22Rv1 (cell line): ENCODE results near the gene NPAS2.

ENCODE experiments used
- H3K27ac ChIP-seq: fragments of 450-650 bp; 2 replicates; pipeline ENCODE4 v1.5.1; 2017
- ZFX ChIP-seq: fragments of 450-650 bp; IDR thresholded peaks from 2 replicates; pipeline ENCODE4 v1.6.1; 2017; ENCODE audit warnings: antibody characterized with exemption, borderline replicate concordance
- TF ChIP-seq, protein P1 (sequence below): fragments of 450-650 bp; IDR thresholded peaks from 2 replicates; pipeline ENCODE4 v1.5.1; 2017; ENCODE audit warnings: mild to moderate bottlenecking

The NPAS2 gene

DNA sequence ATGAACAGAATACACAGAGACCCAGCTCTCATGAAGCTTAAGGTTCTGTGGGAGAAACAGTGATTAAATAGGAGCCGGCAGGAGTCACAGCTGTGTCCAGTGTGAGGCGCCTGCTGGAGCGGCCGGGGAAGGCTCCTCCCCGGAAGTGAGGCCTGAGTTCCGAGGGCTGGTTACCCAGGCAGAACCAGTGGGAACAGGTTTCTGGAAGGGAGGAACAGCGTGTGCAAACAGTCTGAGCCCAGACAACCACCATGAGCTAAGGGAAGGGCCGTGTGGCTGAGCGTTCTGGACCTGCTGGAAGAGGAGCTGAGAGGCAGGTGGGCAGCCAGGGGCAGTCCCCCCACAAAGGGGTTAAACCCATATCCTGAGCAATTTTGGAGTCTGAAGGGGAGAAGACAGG lies 26.0 kb upstream of the NPAS2 start:
- H3K27ac ChIP-seq, result no peak overlapping the region
- TF ChIP-seq, protein P1, sequence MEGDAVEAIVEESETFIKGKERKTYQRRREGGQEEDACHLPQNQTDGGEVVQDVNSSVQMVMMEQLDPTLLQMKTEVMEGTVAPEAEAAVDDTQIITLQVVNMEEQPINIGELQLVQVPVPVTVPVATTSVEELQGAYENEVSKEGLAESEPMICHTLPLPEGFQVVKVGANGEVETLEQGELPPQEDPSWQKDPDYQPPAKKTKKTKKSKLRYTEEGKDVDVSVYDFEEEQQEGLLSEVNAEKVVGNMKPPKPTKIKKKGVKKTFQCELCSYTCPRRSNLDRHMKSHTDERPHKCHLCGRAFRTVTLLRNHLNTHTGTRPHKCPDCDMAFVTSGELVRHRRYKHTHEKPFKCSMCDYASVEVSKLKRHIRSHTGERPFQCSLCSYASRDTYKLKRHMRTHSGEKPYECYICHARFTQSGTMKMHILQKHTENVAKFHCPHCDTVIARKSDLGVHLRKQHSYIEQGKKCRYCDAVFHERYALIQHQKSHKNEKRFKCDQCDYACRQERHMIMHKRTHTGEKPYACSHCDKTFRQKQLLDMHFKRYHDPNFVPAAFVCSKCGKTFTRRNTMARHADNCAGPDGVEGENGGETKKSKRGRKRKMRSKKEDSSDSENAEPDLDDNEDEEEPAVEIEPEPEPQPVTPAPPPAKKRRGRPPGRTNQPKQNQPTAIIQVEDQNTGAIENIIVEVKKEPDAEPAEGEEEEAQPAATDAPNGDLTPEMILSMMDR, result peak; percentile 19; the same call in 1 of the 2 replicates
- TF ChIP-seq ZFX, result no peak

DNA sequence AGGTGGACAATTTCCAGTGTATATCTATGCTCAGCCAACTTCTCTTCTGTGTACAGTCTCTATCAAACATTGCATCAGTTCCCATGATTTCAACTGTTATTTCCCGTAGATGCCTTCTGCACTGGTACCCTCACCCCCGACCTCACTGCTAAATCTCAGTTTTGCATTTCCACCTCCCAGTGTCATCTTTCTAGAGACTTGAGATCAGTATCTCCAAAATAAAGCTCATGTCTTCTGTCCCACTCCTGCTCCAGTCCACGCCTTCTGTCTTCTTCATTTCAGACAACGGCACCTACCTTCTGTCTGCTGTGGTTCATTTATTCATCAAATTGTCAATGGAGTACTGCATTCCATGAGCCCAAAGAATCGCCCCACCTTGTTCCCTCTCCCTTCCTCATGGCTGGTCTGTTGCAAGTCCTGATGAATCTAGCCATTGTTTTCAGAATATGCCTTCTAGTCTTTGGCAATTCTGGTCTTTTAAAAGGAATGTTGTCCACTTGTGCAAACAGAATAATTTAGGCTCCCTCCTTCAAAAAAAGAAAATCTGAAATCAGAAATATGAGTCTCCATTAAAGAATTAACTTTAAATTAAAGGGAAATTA lies 23.3 kb upstream of the NPAS2 start:
- TF ChIP-seq, protein P1, result no peak
- TF ChIP-seq ZFX, result no peak
- H3K27ac ChIP-seq, result no peak overlapping the region

DNA sequence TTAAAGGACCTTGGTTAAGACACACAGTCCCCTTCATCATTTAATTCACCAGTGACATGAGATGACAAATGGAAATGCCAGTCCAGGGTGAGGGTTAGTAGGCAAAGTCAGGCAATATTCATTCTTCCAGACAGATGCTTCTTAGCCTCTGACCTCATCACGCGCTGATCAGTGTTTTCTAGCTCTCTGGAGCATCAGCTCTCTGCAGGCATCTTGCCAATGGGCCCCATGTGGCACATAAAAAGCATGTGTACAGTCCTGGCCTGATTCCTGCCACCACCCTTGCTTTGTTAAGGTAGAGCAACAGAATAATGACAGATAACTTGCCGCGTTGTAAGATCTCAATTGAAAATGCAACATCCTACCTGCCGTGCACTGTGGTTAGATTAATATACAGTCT lies 20.3 kb upstream of the NPAS2 start:
- TF ChIP-seq, protein P1, result no peak
- TF ChIP-seq ZFX, result no peak

DNA sequence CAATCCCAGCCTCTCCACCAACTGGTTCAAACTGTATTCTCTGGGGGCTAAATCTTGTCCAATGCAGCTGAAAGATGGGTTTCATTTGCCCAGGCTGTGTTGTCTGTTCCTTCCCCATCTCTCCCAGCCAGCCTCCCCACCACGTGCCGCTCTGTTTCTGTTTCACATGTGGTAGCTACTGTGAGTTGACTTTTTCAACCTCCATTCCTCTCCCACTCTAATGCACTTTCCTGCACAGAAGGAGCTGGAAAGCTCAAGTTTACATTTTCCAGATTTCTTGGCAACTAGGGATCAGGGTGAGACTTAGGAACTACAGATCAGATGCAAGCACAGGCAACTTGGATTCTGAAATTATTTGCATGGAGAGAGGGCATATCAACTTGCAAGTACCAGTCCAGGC lies 19.0 kb upstream of the NPAS2 start:
- TF ChIP-seq ZFX, result no peak
- TF ChIP-seq, protein P1, result no peak
- H3K27ac ChIP-seq, result no peak overlapping the region

More for the DNA sequence above, 20.3 kb upstream of the NPAS2 start:
- H3K27ac ChIP-seq, result no peak overlapping the region

DNA sequence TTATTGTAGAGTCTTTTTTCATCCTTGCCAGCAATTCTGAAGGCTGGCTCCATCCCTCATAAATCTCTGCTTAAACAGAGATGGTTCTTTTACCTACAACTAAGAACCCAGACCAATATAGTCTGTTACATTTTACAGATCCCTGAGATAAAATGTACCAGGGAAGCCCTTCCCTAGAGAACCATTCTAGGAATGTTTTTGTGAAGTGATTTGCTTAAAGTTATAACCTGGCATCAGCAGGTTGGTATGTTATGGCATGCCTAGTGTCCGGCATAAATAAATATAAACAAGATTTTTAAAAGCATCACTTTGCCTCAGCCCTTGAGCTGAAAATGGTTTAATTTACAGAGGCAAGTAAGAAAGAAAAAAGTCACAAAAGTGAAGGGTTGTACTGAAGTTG lies 18.5 kb upstream of the NPAS2 start:
- H3K27ac ChIP-seq, result no peak overlapping the region
- TF ChIP-seq ZFX, result no peak
- TF ChIP-seq, protein P1, result no peak

DNA sequence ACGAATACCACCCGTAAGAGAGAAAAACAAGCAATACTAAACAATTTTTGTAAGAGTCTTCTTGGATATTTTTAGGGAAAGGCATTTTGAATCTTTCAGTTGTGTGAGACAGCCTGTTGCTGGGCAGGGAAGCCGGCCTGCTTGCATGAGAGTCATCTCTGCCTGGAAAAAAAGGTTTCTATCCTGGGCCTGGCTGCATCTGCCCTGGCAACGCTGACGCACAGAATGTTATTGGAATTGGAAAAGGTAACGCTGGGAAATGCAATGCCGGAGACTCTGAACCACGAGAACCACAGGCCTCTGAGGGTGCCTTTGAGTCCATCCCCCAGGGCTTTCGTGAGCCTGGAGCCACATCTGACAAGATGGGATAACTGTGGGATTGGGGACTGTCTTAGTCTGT lies 17.9 kb upstream of the NPAS2 start:
- no peak for TF ChIP-seq ZFX
- TF ChIP-seq, protein P1, result no peak
- H3K27ac ChIP-seq, result no peak overlapping the region

DNA sequence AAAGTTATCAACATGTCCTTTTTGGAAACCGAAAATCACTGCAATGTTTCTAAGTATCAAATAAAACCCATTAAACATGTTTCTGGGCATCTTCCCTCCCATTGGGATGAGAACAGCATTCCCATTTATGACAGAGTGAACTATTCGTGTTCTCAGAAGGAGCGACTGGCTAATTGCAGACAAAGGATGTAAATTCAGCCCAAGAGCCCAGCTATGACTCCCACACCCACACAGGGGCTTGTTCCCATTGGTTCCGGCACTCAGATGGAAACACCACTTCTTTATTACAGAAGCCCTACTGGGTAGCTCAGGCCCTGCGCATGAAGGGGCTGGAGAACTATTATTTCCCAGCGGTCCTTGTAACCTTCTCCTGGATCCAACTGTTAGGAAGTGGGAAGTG lies 16.6 kb upstream of the NPAS2 start:
- no peak overlapping the region for H3K27ac ChIP-seq
- no peak for TF ChIP-seq ZFX
- TF ChIP-seq, protein P1, result no peak
